BJ (cell line): ENCODE results near the gene ASCL1. TPM values are rescaled to one million over a fixed set of nuclear protein-coding genes. Genes with fewer than 3 reads are reported as not detected.

Source experiments
- CTCF ChIA-PET: fragments of 350-600 bp; formaldehyde crosslinking; extraction: SDS; loops from one replicate; lab custom pipeline; 2021; ENCODE audit warnings: antibody characterized with exemption, inconsistent platforms; lab: Yijun Ruan, JAX
- POLR2A ChIA-PET: fragments of 300-600 bp; sonication (Branson Sonifier 250); formaldehyde crosslinking; extraction: SDS; loops from one replicate; lab custom pipeline; 2021; ENCODE audit warnings: antibody characterized with exemption; lab: Charles Lee
- DNase-seq: peaks from one replicate; pipeline ENCODE4 v3.0.0-alpha.2; 2011; ENCODE audit warnings: low read depth
- H3K27me3 ChIP-seq: 2 replicates; pipeline ENCODE4 v1.6.0; 2011; ENCODE audit warnings: low read length; ENCODE audit not compliant: control insufficient read depth, insufficient read depth
- H3K36me3 ChIP-seq: 2 replicates; pipeline ENCODE4 v1.5.1; 2011; ENCODE audit warnings: low read length; ENCODE audit not compliant: control insufficient read depth, insufficient read depth
- H3K4me3 ChIP-seq: 2 replicates; pipeline ENCODE4 v1.5.1; 2011; ENCODE audit warnings: low read depth, mild to moderate bottlenecking, control low read depth, low read length
- CTCF ChIP-seq: IDR thresholded peaks from 2 replicates; pipeline ENCODE4 v1.5.1; 2011; ENCODE audit warnings: low read depth, mild to moderate bottlenecking, control low read depth, inconsistent platforms, low read length, moderate library complexity; ENCODE audit not compliant: insufficient read depth
- polyA plus RNA-seq: library from polyadenylated mRNA; depleted of rRNA; stranded (reverse); fragments of >200 nt; gene quantifications from 2 replicates; pipeline ENCODE4 v1.2.3, GENCODE V29; 2011

Gene ASCL1
- polyA plus RNA-seq, 1 experiment = 0.07 TPM

GRCh38 chr12:102950107-102950949 lies 7.1 kb upstream of the ASCL1 start:
- no peak overlapping the region for H3K4me3 ChIP-seq
- no peak for DNase-seq
- peaks cover 15% of the 10 kb centered on the region for H3K27me3 ChIP-seq
- ChIA-PET CTCF (interaction anchor here (1.0 to 6.3 kb wide), 4 partner anchors 10 to 598 kb away, joined by 3 to 84 read pairs (median 11); no protein-coding TSS in a partner anchor), POLR2A (no interaction called here)
- no peak for TF ChIP-seq CTCF
- no peaks in the 10 kb centered on the region for H3K36me3 ChIP-seq

- peaks cover 22% of the 10 kb centered on the region for H3K27me3 ChIP-seq
- POLR2A ChIA-PET = no interaction called here
Observed at GRCh38 chr12:102950950-102951619, 6.4 kb upstream of the ASCL1 start.

GRCh38 chr12:102951841-102952240 lies 5.6 kb upstream of the ASCL1 start:
- H3K36me3 ChIP-seq = no peaks in the 10 kb centered on the region
- peaks cover 23% of the 10 kb centered on the region for H3K27me3 ChIP-seq
- POLR2A ChIA-PET = no interaction called here
- no peak overlapping the region for H3K4me3 ChIP-seq
- CTCF ChIA-PET = no interaction called here
- DNase-seq = no peak
- TF ChIP-seq CTCF = no peak

More at GRCh38 chr12:102950950-102951619, 6.4 kb upstream of the ASCL1 start:
- TF ChIP-seq CTCF = no peak
- DNase-seq = no peak
- CTCF ChIA-PET = interaction anchor here (1.0 to 6.3 kb wide), 2 partner anchors 11 to 597 kb away, joined by 3 to 84 read pairs; no protein-coding TSS in a partner anchor
- Histone ChIP-seq H3K4me3 (no peak overlapping the region), H3K36me3 (no peaks in the 10 kb centered on the region)

GRCh38 chr12:102953221-102953620 lies 4.3 kb upstream of the ASCL1 start:
- Histone ChIP-seq H3K4me3 (no peak overlapping the region), H3K27me3 (peaks cover 25% of the 10 kb centered on the region), H3K36me3 (no peaks in the 10 kb centered on the region)
- TF ChIP-seq CTCF = no peak
- ChIA-PET CTCF (interaction anchor here (0.8 to 1.0 kb wide), 2 partner anchors 14 to 595 kb away, joined by 3 read pairs; no protein-coding TSS in a partner anchor), POLR2A (no interaction called here)
- no peak for DNase-seq

- Histone ChIP-seq H3K36me3 (no peaks in the 10 kb centered on the region), H3K27me3 (peaks cover 33% of the 10 kb centered on the region), H3K4me3 (no peak overlapping the region)
- TF ChIP-seq CTCF = no peak
- no peak for DNase-seq
- ChIA-PET CTCF (no interaction called here), POLR2A (no interaction called here)
Observed at GRCh38 chr12:102954134-102954533, 3.3 kb upstream of the ASCL1 start.
